ENCODE measurements around the gene DYRK1A.

GRCh38 chr21:37364722-37365121 lies 1.9 kb upstream of the DYRK1A start:
- TF ChIP-seq POLR2A (IDR thresholded peaks at IDR 0.05; ENCODE audit: extremely low read depth, insufficient read length) (no peak), CTCF (IDR thresholded peaks at IDR 0.05; ENCODE audit: low read depth, low read length) (no peak), MAX (IDR thresholded peaks at IDR 0.05; ENCODE audit: low read depth, low read length) (no peak)

Data from NB4 (cell line).